H54 (cell line): ENCODE data around the gene MDM1.

Source experiments
- DNase-seq: peaks from one replicate; pipeline ENCODE4 v3.0.0; 2011; ENCODE audit warnings: low spot score, mixed read lengths; ENCODE audit not compliant: insufficient read length
- FAIRE-seq: peaks from 3 replicates; lab custom pipeline; 2011; peaks lifted over from hg19 to GRCh38; lab: Jason Lieb, UNC
- POLR2A ChIP-seq: IDR thresholded peaks from 2 replicates; pipeline ENCODE4 v1.6.1; 2011; ENCODE audit warnings: low read depth, mild to moderate bottlenecking, low read length

MDM1 gene

GRCh38 chr12:68345763-68346162 lies 13.6 kb upstream of the MDM1 start:
- DNase-seq (no peak), FAIRE-seq (no peak)
- TF ChIP-seq POLR2A = no peak

GRCh38 chr12:68344126-68344525 lies 12.0 kb upstream of the MDM1 start:
- no peak for TF ChIP-seq POLR2A
- no peak for DNase-seq
- no peak for FAIRE-seq

GRCh38 chr12:68342966-68343365 lies 10.8 kb upstream of the MDM1 start:
- FAIRE-seq (no peak), DNase-seq (no peak)
- TF ChIP-seq POLR2A = no peak

- DNase-seq = no peak
- no peak for FAIRE-seq
- TF ChIP-seq POLR2A = no peak
Measured at GRCh38 chr12:68341822-68342221, 9.7 kb upstream of the MDM1 start.

GRCh38 chr12:68340404-68341270 lies 8.5 kb upstream of the MDM1 start:
- DNase-seq (no peak), FAIRE-seq (no peak)
- TF ChIP-seq POLR2A = no peak

- no peak for TF ChIP-seq POLR2A
- DNase-seq (no peak), FAIRE-seq (no peak)
Measured at GRCh38 chr12:68336889-68337303, 4.7 kb upstream of the MDM1 start.

- DNase-seq = no peak
- no peak for TF ChIP-seq POLR2A
- no peak for FAIRE-seq
Measured at GRCh38 chr12:68335462-68335861, 3.3 kb upstream of the MDM1 start.

- FAIRE-seq (no peak), DNase-seq (no peak)
- no peak for TF ChIP-seq POLR2A
Measured at GRCh38 chr12:68334132-68334531, 2.0 kb upstream of the MDM1 start.

GRCh38 chr12:68332728-68333630 lies 817 bp upstream of the MDM1 start:
- FAIRE-seq = no peak
- no peak for DNase-seq
- TF ChIP-seq POLR2A = no peak

GRCh38 chr12:68331500-68331868 lies 678 bp downstream of the MDM1 start:
- DNase-seq (no peak), FAIRE-seq (no peak)
- TF ChIP-seq POLR2A = no peak

- no peak for TF ChIP-seq POLR2A
- FAIRE-seq = no peak
Measured at GRCh38 chr12:68327896-68328295, 4.3 kb downstream of the MDM1 start.

GRCh38 chr12:68326716-68327115 lies 5.4 kb downstream of the MDM1 start:
- no peak for TF ChIP-seq POLR2A
- no peak for DNase-seq

More at GRCh38 chr12:68327896-68328295, 4.3 kb downstream of the MDM1 start:
- no peak for DNase-seq

GRCh38 chr12:68325966-68326365 lies 6.2 kb downstream of the MDM1 start:
- DNase-seq (no peak), FAIRE-seq (no peak)
- TF ChIP-seq POLR2A = no peak

More at GRCh38 chr12:68326716-68327115, 5.4 kb downstream of the MDM1 start:
- FAIRE-seq = no peak

- DNase-seq (no peak), FAIRE-seq (no peak)
- TF ChIP-seq POLR2A = no peak
Measured at GRCh38 chr12:68324531-68324930, 7.6 kb downstream of the MDM1 start.
